Glomerular visceral epithelial cell (primary cell): Measurements from ENCODE around the gene FAM3C.

Source experiments
- DNase-seq: peaks from one replicate; pipeline ENCODE4 v3.0.0-alpha.2; 2016; ENCODE audit errors: extremely low spot score

FAM3C gene

GRCh38 chr7:121410829-121411596 is 14.9 kb upstream of the FAM3C start:
- no peak for DNase-seq

- no peak for DNase-seq
Observed at GRCh38 chr7:121406944-121407343, 10.8 kb upstream of the FAM3C start.

GRCh38 chr7:121406461-121406860 is 10.4 kb upstream of the FAM3C start:
- no peak for DNase-seq

GRCh38 chr7:121404348-121404747 is 8.2 kb upstream of the FAM3C start:
- DNase-seq, result no peak

- DNase-seq, result no peak
Observed at GRCh38 chr7:121402701-121403100, 6.6 kb upstream of the FAM3C start.

GRCh38 chr7:121401896-121402295 is 5.8 kb upstream of the FAM3C start:
- DNase-seq, result no peak

- peak; percentile 48 for DNase-seq
Observed at GRCh38 chr7:121398246-121398645, 2.1 kb upstream of the FAM3C start.

- peak; percentile 57 for DNase-seq
Observed at GRCh38 chr7:121397822-121398221, 1.7 kb upstream of the FAM3C start.

GRCh38 chr7:121397361-121397760 is 1.3 kb upstream of the FAM3C start:
- no peak for DNase-seq

GRCh38 chr7:121395494-121395960 is 581 bp downstream of the FAM3C start:
- peak; percentile 46 for DNase-seq

GRCh38 chr7:121394709-121395140 is 1.4 kb downstream of the FAM3C start:
- no peak for DNase-seq

GRCh38 chr7:121393005-121393366 is 3.1 kb downstream of the FAM3C start:
- no peak for DNase-seq

- DNase-seq, result no peak
Observed at GRCh38 chr7:121392277-121393004, 3.7 kb downstream of the FAM3C start.

GRCh38 chr7:121391686-121392085 is 4.4 kb downstream of the FAM3C start:
- DNase-seq, result no peak

- no peak for DNase-seq
Observed at GRCh38 chr7:121390617-121391016, 5.5 kb downstream of the FAM3C start.

- DNase-seq, result no peak
Observed at GRCh38 chr7:121390109-121390508, 6.0 kb downstream of the FAM3C start.

GRCh38 chr7:121388950-121389349 is 7.2 kb downstream of the FAM3C start:
- DNase-seq, result peak; percentile 32

GRCh38 chr7:121385800-121386179 is 10.3 kb downstream of the FAM3C start:
- DNase-seq, result no peak

- DNase-seq, result no peak
Observed at GRCh38 chr7:121385056-121385799, 10.9 kb downstream of the FAM3C start.

- DNase-seq, result no peak
Observed at GRCh38 chr7:121384265-121384664, 11.8 kb downstream of the FAM3C start.

- DNase-seq, result no peak
Observed at GRCh38 chr7:121383235-121383910, 12.7 kb downstream of the FAM3C start.

GRCh38 chr7:121382473-121382872 is 13.6 kb downstream of the FAM3C start:
- DNase-seq, result no peak
